WTC11 (cell line): ENCODE measurements around the gene GOLGA7B. TPM values are rescaled to one million over a fixed set of nuclear protein-coding genes. Genes with fewer than 3 reads are reported as not detected.

ENCODE experiments used
- ATAC-seq: fragments of 200-7000 bp; cut with Tn5 transposase; 2 replicates; pipeline ENCODE4 v1.10.0; 2021; ENCODE audit warnings: mild to moderate bottlenecking, moderate library complexity
- CTCF ChIA-PET: fragments of 300-600 bp; sonication (Branson Sonifier 250); formaldehyde crosslinking; loops from one replicate; lab custom pipeline; 2021; ENCODE audit warnings: antibody characterized with exemption; lab: Charles Lee
- POLR2A ChIA-PET: fragments of 350-600 bp; sonication (Branson Sonifier 250); formaldehyde crosslinking; loops from one replicate; lab custom pipeline; 2021; ENCODE audit warnings: antibody characterized with exemption; lab: Charles Lee
- DNase-seq: peaks from one replicate; pipeline ENCODE4 v3.0.0; 2021; ENCODE audit warnings: low spot score
- H3K27ac Mint-ChIP-seq: 2 replicates; pipeline ENCODE4 v1.8.0; 2021; ENCODE audit warnings: mixed read lengths
- H3K27me3 Mint-ChIP-seq: 2 replicates; pipeline ENCODE4 v1.8.0; 2021; ENCODE audit warnings: low read depth, mild to moderate bottlenecking, moderate library complexity, mixed read lengths
- H3K36me3 Mint-ChIP-seq: 2 replicates; pipeline ENCODE4 v1.8.0; 2021; ENCODE audit warnings: mixed read lengths
- H3K4me1 Mint-ChIP-seq: 2 replicates; pipeline ENCODE4 v1.8.0; 2022; ENCODE audit warnings: mixed read lengths
- H3K4me3 Mint-ChIP-seq: 2 replicates; pipeline ENCODE4 v1.8.0; 2021; ENCODE audit warnings: mild to moderate bottlenecking, moderate library complexity, mixed read lengths
- H3K9me3 Mint-ChIP-seq: 2 replicates; pipeline ENCODE4 v1.8.0; 2021; ENCODE audit warnings: mixed read lengths
- AFF4 ChIP-seq: sonication (generic); formaldehyde crosslinking; IDR thresholded peaks from 2 replicates; pipeline ENCODE4 v1.8.1; 2023; ENCODE audit warnings: mild to moderate bottlenecking, missing genetic modification reagents, borderline replicate concordance
- ATF1 ChIP-seq: sonication (generic); formaldehyde crosslinking; IDR thresholded peaks from 2 replicates; pipeline ENCODE4 v1.8.1; 2023; ENCODE audit warnings: mild to moderate bottlenecking, moderate library complexity, missing genetic modification reagents
- FOXP1 ChIP-seq: sonication (generic); formaldehyde crosslinking; IDR thresholded peaks from 2 replicates; pipeline ENCODE4 v1.8.0; 2022; ENCODE audit warnings: missing genetic modification reagents, mild to moderate bottlenecking, moderate library complexity, borderline replicate concordance
- GABPB1 ChIP-seq: sonication (generic); formaldehyde crosslinking; IDR thresholded peaks from 2 replicates; pipeline ENCODE4 v1.8.1; 2023; ENCODE audit warnings: mild to moderate bottlenecking, missing genetic modification reagents
- HMGXB4 ChIP-seq: sonication (generic); formaldehyde crosslinking; IDR thresholded peaks from 2 replicates; pipeline ENCODE4 v1.8.1; 2023; ENCODE audit warnings: mild to moderate bottlenecking, moderate library complexity, missing genetic modification reagents
- MYBL2 ChIP-seq: sonication (generic); formaldehyde crosslinking; IDR thresholded peaks from 2 replicates; pipeline ENCODE4 v1.8.1; 2023; ENCODE audit warnings: mild to moderate bottlenecking, moderate library complexity, missing genetic modification reagents
- NR2C2 ChIP-seq: sonication (generic); formaldehyde crosslinking; IDR thresholded peaks from 2 replicates; pipeline ENCODE4 v1.8.0; 2022; ENCODE audit warnings: mild to moderate bottlenecking, missing genetic modification reagents
- NR3C1 ChIP-seq: sonication (generic); formaldehyde crosslinking; conservative IDR thresholded peaks from 2 replicates; pipeline ENCODE4 v1.8.1; 2023; ENCODE audit warnings: low read depth, mild to moderate bottlenecking, missing genetic modification reagents
- SMAD4 ChIP-seq: sonication (generic); formaldehyde crosslinking; IDR thresholded peaks from 2 replicates; pipeline ENCODE4 v1.8.0; 2022; ENCODE audit warnings: mild to moderate bottlenecking, missing genetic modification reagents
- TEAD4 ChIP-seq: sonication (generic); formaldehyde crosslinking; IDR thresholded peaks from 2 replicates; pipeline ENCODE4 v1.8.0; 2022; ENCODE audit warnings: mild to moderate bottlenecking, missing genetic modification reagents
- ZNF416 ChIP-seq: fragments of 250-450 bp; sonication (Bioruptor Pico); IDR thresholded peaks from 2 replicates; pipeline ENCODE4 v1.9.0; 2021; ENCODE audit warnings: mild to moderate bottlenecking, inconsistent platforms
- total RNA-seq: library from RNA; stranded (reverse); gene quantifications from 3 replicates; pipeline ENCODE4 v1.2.3, GENCODE V29; 2021
- TF ChIP-seq, protein P1 (sequence below): sonication (generic); formaldehyde crosslinking; conservative IDR thresholded peaks from 2 replicates; pipeline ENCODE4 v1.8.1; 2022; ENCODE audit warnings: mild to moderate bottlenecking, missing genetic modification reagents
- TF ChIP-seq, protein P2 (sequence below): fragments of 250-450 bp; sonication (Bioruptor Pico); IDR thresholded peaks from 2 replicates; pipeline ENCODE4 v2.1.2; 2022; ENCODE audit warnings: mild to moderate bottlenecking, moderate library complexity
- TF ChIP-seq, protein P3 (sequence below): sonication (generic); formaldehyde crosslinking; IDR thresholded peaks from 2 replicates; pipeline ENCODE4 v1.8.1; 2022; ENCODE audit warnings: mild to moderate bottlenecking, missing genetic modification reagents, moderate library complexity, borderline replicate concordance
- TF ChIP-seq, protein P4 (sequence below): sonication (generic); formaldehyde crosslinking; conservative IDR thresholded peaks from 2 replicates; pipeline ENCODE4 v1.8.1; 2023; ENCODE audit warnings: mild to moderate bottlenecking, low read depth, missing genetic modification reagents, moderate library complexity
- TF ChIP-seq, protein P5 (sequence below): sonication (generic); formaldehyde crosslinking; IDR thresholded peaks from 2 replicates; pipeline ENCODE4 v1.8.1; 2023; ENCODE audit warnings: mild to moderate bottlenecking, missing genetic modification reagents

The GOLGA7B gene
- total RNA-seq, 1 experiment from 2014 or later = 0.24 TPM

DNA sequence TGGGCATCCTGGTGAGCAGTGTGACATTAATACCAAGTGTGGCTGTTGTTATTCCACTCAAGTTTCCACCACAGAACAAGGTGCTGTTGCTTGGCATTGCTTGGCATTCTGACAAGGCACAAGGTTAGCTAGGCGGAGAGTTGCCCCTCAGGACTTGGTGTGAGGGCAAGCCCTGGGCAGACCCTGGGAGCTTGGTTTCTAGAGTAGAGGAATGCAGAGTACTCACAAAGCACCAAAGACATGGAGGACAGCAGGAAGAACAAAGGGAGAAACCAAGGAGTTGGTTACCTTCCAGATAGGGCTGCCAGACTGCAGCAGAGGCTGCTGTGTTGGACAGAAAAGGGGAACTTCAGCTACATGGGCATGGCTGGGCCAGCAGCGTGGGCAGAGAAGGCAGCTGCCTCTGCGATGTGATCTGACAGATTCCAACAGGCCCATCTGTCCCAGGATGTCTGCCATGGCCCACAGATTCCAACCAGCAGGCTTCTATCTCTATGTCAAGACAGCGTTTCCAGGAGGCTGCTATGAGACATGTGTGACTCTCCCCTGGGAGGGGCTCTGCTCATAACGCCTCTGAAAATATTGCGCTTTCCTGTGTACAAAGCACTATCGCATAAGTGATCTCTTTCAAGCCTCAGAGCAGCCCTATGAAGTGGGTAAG is 1.8 kb downstream of the GOLGA7B start:
- no peak for DNase-seq
- no peaks in the 10 kb centered on the region for H3K9me3 Mint-ChIP-seq
- ChIA-PET POLR2A (no interaction called here), CTCF (interaction anchor here (1.2 to 2.1 kb wide), 2 partner anchors 10 to 60 kb away, joined by 4 to 10 read pairs; no protein-coding TSS in a partner anchor)
- H3K4me1 Mint-ChIP-seq = peaks cover 14% of the 10 kb centered on the region
- peaks cover 40% of the 10 kb centered on the region for H3K27me3 Mint-ChIP-seq
- ATAC-seq = no peak
- TF ChIP-seq NR2C2 (CRISPR knock-in tag) (no peak), FOXP1 (CRISPR knock-in tag) (no peak), GABPB1 (CRISPR knock-in tag) (no peak), NR3C1 (CRISPR knock-in tag) (no peak), HMGXB4 (CRISPR knock-in tag) (no peak), MYBL2 (CRISPR knock-in tag) (no peak), AFF4 (CRISPR knock-in tag) (no peak), ATF1 (CRISPR knock-in tag) (no peak)
- TF ChIP-seq, protein P1, sequence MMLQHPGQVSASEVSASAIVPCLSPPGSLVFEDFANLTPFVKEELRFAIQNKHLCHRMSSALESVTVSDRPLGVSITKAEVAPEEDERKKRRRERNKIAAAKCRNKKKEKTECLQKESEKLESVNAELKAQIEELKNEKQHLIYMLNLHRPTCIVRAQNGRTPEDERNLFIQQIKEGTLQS = no peak
- TF ChIP-seq, protein P2, sequence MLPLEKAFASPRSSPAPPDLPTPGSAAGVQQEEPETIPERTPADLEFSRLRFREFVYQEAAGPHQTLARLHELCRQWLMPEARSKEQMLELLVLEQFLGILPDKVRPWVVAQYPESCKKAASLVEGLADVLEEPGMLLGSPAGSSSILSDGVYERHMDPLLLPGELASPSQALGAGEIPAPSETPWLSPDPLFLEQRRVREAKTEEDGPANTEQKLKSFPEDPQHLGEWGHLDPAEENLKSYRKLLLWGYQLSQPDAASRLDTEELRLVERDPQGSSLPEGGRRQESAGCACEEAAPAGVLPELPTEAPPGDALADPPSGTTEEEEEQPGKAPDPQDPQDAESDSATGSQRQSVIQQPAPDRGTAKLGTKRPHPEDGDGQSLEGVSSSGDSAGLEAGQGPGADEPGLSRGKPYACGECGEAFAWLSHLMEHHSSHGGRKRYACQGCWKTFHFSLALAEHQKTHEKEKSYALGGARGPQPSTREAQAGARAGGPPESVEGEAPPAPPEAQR = no peak
- TF ChIP-seq, protein P3, sequence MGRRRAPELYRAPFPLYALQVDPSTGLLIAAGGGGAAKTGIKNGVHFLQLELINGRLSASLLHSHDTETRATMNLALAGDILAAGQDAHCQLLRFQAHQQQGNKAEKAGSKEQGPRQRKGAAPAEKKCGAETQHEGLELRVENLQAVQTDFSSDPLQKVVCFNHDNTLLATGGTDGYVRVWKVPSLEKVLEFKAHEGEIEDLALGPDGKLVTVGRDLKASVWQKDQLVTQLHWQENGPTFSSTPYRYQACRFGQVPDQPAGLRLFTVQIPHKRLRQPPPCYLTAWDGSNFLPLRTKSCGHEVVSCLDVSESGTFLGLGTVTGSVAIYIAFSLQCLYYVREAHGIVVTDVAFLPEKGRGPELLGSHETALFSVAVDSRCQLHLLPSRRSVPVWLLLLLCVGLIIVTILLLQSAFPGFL = no peak
- H3K36me3 Mint-ChIP-seq = no peaks in the 10 kb centered on the region
- H3K4me3 Mint-ChIP-seq = no peak overlapping the region
- no peak overlapping the region for H3K27ac Mint-ChIP-seq

DNA sequence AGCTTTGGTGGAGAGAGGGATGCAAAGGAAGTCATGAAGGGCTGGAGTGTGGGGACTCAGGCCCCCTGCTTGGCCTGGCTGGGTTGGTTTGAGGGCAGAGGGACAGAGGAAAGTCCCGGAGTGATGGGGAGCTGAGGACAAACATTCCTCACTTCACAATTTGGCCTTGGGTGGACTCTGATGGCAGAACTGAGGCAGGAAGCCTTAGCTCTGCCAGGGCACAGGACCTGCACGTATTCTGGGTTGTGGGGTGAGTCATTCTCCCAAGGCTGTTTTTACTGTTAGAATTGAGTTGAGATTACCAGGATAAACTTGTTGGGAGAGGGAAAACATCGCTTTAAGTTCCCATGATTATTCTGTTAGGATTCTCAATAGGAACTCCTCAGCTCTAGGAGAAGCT is 2.6 kb downstream of the GOLGA7B start:
- Mint-ChIP-seq H3K4me1 (peaks cover 14% of the 10 kb centered on the region), H3K27me3 (peaks cover 40% of the 10 kb centered on the region), H3K9me3 (no peaks in the 10 kb centered on the region), H3K36me3 (no peaks in the 10 kb centered on the region), H3K4me3 (no peak overlapping the region), H3K27ac (no peak overlapping the region)
- DNase-seq (no peak), ATAC-seq (no peak)
- ChIA-PET POLR2A (no interaction called here), CTCF (interaction anchor here (1.4 kb wide), 1 partner anchor 17 kb away, joined by 5 read pairs; no protein-coding TSS in a partner anchor)
- TF ChIP-seq, protein P4, sequence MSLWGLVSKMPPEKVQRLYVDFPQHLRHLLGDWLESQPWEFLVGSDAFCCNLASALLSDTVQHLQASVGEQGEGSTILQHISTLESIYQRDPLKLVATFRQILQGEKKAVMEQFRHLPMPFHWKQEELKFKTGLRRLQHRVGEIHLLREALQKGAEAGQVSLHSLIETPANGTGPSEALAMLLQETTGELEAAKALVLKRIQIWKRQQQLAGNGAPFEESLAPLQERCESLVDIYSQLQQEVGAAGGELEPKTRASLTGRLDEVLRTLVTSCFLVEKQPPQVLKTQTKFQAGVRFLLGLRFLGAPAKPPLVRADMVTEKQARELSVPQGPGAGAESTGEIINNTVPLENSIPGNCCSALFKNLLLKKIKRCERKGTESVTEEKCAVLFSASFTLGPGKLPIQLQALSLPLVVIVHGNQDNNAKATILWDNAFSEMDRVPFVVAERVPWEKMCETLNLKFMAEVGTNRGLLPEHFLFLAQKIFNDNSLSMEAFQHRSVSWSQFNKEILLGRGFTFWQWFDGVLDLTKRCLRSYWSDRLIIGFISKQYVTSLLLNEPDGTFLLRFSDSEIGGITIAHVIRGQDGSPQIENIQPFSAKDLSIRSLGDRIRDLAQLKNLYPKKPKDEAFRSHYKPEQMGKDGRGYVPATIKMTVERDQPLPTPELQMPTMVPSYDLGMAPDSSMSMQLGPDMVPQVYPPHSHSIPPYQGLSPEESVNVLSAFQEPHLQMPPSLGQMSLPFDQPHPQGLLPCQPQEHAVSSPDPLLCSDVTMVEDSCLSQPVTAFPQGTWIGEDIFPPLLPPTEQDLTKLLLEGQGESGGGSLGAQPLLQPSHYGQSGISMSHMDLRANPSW = no peak
- TF ChIP-seq SMAD4 (CRISPR knock-in tag) = no peak
- no peak for TF ChIP-seq TEAD4
- TF ChIP-seq ZNF416 (CRISPR knock-in tag) = no peak
- TF ChIP-seq, protein P5, sequence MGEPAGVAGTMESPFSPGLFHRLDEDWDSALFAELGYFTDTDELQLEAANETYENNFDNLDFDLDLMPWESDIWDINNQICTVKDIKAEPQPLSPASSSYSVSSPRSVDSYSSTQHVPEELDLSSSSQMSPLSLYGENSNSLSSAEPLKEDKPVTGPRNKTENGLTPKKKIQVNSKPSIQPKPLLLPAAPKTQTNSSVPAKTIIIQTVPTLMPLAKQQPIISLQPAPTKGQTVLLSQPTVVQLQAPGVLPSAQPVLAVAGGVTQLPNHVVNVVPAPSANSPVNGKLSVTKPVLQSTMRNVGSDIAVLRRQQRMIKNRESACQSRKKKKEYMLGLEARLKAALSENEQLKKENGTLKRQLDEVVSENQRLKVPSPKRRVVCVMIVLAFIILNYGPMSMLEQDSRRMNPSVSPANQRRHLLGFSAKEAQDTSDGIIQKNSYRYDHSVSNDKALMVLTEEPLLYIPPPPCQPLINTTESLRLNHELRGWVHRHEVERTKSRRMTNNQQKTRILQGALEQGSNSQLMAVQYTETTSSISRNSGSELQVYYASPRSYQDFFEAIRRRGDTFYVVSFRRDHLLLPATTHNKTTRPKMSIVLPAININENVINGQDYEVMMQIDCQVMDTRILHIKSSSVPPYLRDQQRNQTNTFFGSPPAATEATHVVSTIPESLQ (CRISPR knock-in tag) = no peak
